ENCODE measurements around the gene ASPSCR1. TPM values are rescaled to one million over a fixed set of nuclear protein-coding genes. Genes with fewer than 3 reads are reported as not detected.
A peak's percentile ranks its signal among the peaks of the same experiment; 100 is the strongest.

Gene ASPSCR1
- total and polyA plus RNA-seq, 3 donors from 2014 or later = 40.5 to 49.7 (median 46.2) TPM

GRCh38 chr17:82062076-82062983 lies 84.9 kb downstream of the ASPSCR1 start:
- Histone ChIP-seq H3K4me3 (no peak overlapping the region), H3K27me3 (no peaks in the 10 kb centered on the region), H3K36me3 (ENCODE audit: low read depth, missing control alignments) (no peaks in the 10 kb centered on the region), H3K9me3 (no peaks in the 10 kb centered on the region), H3K4me1 (peaks cover 19% of the 10 kb centered on the region), H3K27ac (no peak overlapping the region)
- WGBS, 2 donors = 78 to 95% methylated on average over 7 to 23 of the region's 24 CpGs
- no peak for TF ChIP-seq CTCF (IDR thresholded peaks at IDR 0.05)
- intact Hi-C loops (cut with DNase I; ENCODE audit: low total_unique reads) = no loop called here
- DNase-seq = no peak

GRCh38 chr17:82062984-82063368 lies 85.5 kb downstream of the ASPSCR1 start:
- H3K9me3 ChIP-seq = no peaks in the 10 kb centered on the region
- intact Hi-C loops (cut with DNase I; ENCODE audit: low total_unique reads) = no loop called here
- H3K27me3 ChIP-seq = no peaks in the 10 kb centered on the region
- H3K4me1 ChIP-seq = peaks cover 19% of the 10 kb centered on the region
- no peaks in the 10 kb centered on the region for H3K36me3 ChIP-seq (ENCODE audit: low read depth, missing control alignments)
- no peak for DNase-seq
- TF ChIP-seq CTCF (IDR thresholded peaks at IDR 0.05) (no peak), POLR2A (IDR thresholded peaks at IDR 0.05) (no peak)
- H3K4me3 ChIP-seq = no peak overlapping the region
- 80 to 92% methylated on average over 1 to 9 of the region's 9 CpGs for WGBS, 2 donors
- no peak overlapping the region for H3K27ac ChIP-seq

- no peak for DNase-seq
- Histone ChIP-seq H3K36me3 (ENCODE audit: low read depth, missing control alignments) (no peaks in the 10 kb centered on the region), H3K9me3 (no peaks in the 10 kb centered on the region), H3K4me3 (no peak overlapping the region), H3K27ac (no peak overlapping the region), H3K27me3 (no peaks in the 10 kb centered on the region), H3K4me1 (peaks cover 19% of the 10 kb centered on the region)
- intact Hi-C loops (cut with DNase I; ENCODE audit: low total_unique reads) = no loop called here
- no peak for TF ChIP-seq POLR2A (IDR thresholded peaks at IDR 0.05)
- 77 to 83% methylated on average over 12 to 17 of the region's 20 CpGs for WGBS, 2 donors
Measured at GRCh38 chr17:82063424-82064415, 86.3 kb downstream of the ASPSCR1 start.

DNA sequence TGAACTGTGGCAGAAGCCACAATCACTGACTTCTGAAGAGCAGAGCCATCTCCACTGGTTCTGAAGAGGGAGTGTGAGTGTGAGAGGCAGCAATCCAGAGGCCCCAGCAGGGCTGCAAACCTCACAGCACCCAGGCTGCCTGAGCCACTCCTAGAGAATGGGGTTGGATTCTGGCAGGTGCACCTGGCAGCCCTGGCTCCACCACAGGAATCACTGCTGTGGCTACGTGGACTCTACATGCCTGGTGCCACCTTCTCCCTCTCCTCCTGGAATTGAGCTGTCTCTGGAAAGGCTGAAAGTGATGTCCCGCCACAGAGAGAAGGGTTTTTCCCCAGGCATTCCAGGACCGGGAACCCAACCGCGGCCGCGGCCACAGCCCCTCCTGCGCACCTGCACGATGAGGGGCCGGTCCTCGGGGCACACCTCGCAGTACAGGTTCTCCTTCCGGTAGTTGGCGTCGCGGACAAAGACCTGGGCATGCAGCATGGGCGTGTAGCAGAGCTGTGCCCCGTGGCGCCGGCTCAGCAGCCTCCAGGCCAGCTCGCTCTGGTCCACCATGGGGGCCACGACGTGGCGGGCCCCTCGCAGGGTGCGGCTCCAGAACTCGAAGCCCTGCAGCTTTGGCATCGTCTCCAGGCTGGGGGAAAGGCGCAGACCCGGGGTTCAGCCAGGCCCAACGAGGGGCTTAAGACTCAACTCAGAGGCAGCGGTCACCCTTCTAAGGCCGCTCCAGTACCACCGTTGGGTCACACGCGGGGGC lies 87.2 kb downstream of the ASPSCR1 start:
- Histone ChIP-seq H3K9me3 (no peaks in the 10 kb centered on the region), H3K36me3 (ENCODE audit: low read depth, missing control alignments) (no peaks in the 10 kb centered on the region), H3K27me3 (no peaks in the 10 kb centered on the region), H3K27ac (peak overlapping the region in 1 of 2 donors; percentile 55), H3K4me3 (peak overlapping the region; percentile 68 to 83), H3K4me1 (peaks cover 19% of the 10 kb centered on the region)
- TF ChIP-seq CTCF (IDR thresholded peaks at IDR 0.05) = no peak
- WGBS, 2 donors = 33 to 35% methylated on average over 8 to 36 of the region's 36 CpGs
- DNase-seq = no peak
- intact Hi-C loops (cut with DNase I; ENCODE audit: low total_unique reads) = no loop called here

Measured in testis (tissue), 3 donors.